H9 (cell line): ENCODE data around the gene OCIAD2. TPM values are rescaled to one million over a fixed set of nuclear protein-coding genes. Genes with fewer than 3 reads are reported as not detected.

Experiments used
- DNase-seq: peaks from one replicate; pipeline ENCODE4 v3.0.0-alpha.2; 2017
- H2AFZ ChIP-seq: one replicate; pipeline ENCODE4 v1.6.1; 2013; ENCODE audit warnings: mild to moderate bottlenecking, low read length, control low read depth, moderate library complexity
- H2AK5ac ChIP-seq: 2 replicates; pipeline ENCODE4 v1.6.1; 2013; ENCODE audit warnings: low read length, control low read depth, mixed read lengths; ENCODE audit not compliant: insufficient read length
- H2BK120ac ChIP-seq: one replicate; pipeline ENCODE4 v1.6.1; 2013; ENCODE audit warnings: low read depth, mild to moderate bottlenecking, low read length, control low read depth, inconsistent platforms; ENCODE audit not compliant: poor library complexity, severe bottlenecking
- H2BK12ac ChIP-seq: 2 replicates; pipeline ENCODE4 v1.6.1; 2013; ENCODE audit warnings: low read length, control low read depth, mixed read lengths, low read depth; ENCODE audit not compliant: insufficient read length
- H2BK15ac ChIP-seq: 2 replicates; pipeline ENCODE4 v1.6.1; 2013; ENCODE audit warnings: low read depth, low read length, control low read depth
- H2BK20ac ChIP-seq: one replicate; pipeline ENCODE4 v1.6.1; 2013; ENCODE audit warnings: low read depth, mild to moderate bottlenecking, low read length, control low read depth, inconsistent platforms; ENCODE audit not compliant: poor library complexity, severe bottlenecking
- H2BK5ac ChIP-seq: 2 replicates; pipeline ENCODE4 v1.6.1; 2013; ENCODE audit warnings: low read length, control low read depth, mixed read lengths; ENCODE audit not compliant: insufficient read length
- H3K14ac ChIP-seq: 2 replicates; pipeline ENCODE4 v1.6.1; 2013; ENCODE audit warnings: low read length, control low read depth; ENCODE audit not compliant: insufficient read depth
- H3K18ac ChIP-seq: 2 replicates; pipeline ENCODE4 v1.6.1; 2013; ENCODE audit warnings: low read depth, mild to moderate bottlenecking, mixed read lengths, low read length, control low read depth; ENCODE audit not compliant: insufficient read length
- H3K23ac ChIP-seq: 2 replicates; pipeline ENCODE4 v1.6.1; 2013; ENCODE audit warnings: low read length, control low read depth, mixed read lengths, low read depth; ENCODE audit not compliant: insufficient read length
- H3K23me2 ChIP-seq: 2 replicates; pipeline ENCODE4 v1.6.1; 2013; ENCODE audit warnings: low read depth, mild to moderate bottlenecking, mixed read lengths, low read length, control low read depth; ENCODE audit not compliant: insufficient read length, poor library complexity, severe bottlenecking
- H3K27ac ChIP-seq: 2 replicates; pipeline ENCODE4 v1.5.1; 2013; ENCODE audit warnings: low read length, control low read depth, mixed read lengths, low read depth; ENCODE audit not compliant: insufficient read length
- H3K27me3 ChIP-seq: 2 replicates; pipeline ENCODE4 v1.6.1; 2013; ENCODE audit warnings: low read length, control low read depth, inconsistent platforms; ENCODE audit not compliant: insufficient read depth
- H3K4ac ChIP-seq: 2 replicates; pipeline ENCODE4 v1.6.1; 2013; ENCODE audit warnings: low read depth, mild to moderate bottlenecking, control low read depth, inconsistent platforms, low read length, moderate library complexity
- H3K4me1 ChIP-seq: 2 replicates; pipeline ENCODE4 v1.6.1; 2013; ENCODE audit warnings: low read length, control low read depth, inconsistent platforms; ENCODE audit not compliant: insufficient read depth
- H3K4me2 ChIP-seq: 2 replicates; pipeline ENCODE4 v1.6.1; 2013; ENCODE audit warnings: low read length, control low read depth, mixed read lengths; ENCODE audit not compliant: insufficient read length, insufficient read depth
- H3K56ac ChIP-seq: 2 replicates; pipeline ENCODE4 v1.6.1; 2013; ENCODE audit warnings: low read depth, mild to moderate bottlenecking, mixed read lengths, low read length, control low read depth; ENCODE audit not compliant: insufficient read length
- H3K79me1 ChIP-seq: 2 replicates; pipeline ENCODE4 v1.6.1; 2013; ENCODE audit warnings: low read depth, mild to moderate bottlenecking, moderate library complexity, low read length, control low read depth, inconsistent platforms; ENCODE audit not compliant: insufficient read depth, poor library complexity, severe bottlenecking
- H3K79me2 ChIP-seq: 2 replicates; pipeline ENCODE4 v1.6.1; 2013; ENCODE audit warnings: low read length, control low read depth, inconsistent platforms; ENCODE audit not compliant: insufficient read depth
- H3K9ac ChIP-seq: 2 replicates; pipeline ENCODE4 v1.6.1; 2013; ENCODE audit warnings: low read length, control low read depth, mixed read lengths; ENCODE audit not compliant: insufficient read length; ENCODE audit errors: extremely low read depth
- H3K9me3 ChIP-seq: one replicate; pipeline ENCODE4 v1.6.1; 2013; ENCODE audit warnings: low read depth, low read length, inconsistent platforms; ENCODE audit not compliant: control insufficient read depth
- H3T11ph ChIP-seq: one replicate; pipeline ENCODE4 v1.6.1; 2013; ENCODE audit warnings: mild to moderate bottlenecking, low read length, control low read depth, inconsistent platforms
- H4K20me1 ChIP-seq: one replicate; pipeline ENCODE4 v1.6.1; 2013; ENCODE audit not compliant: control insufficient read depth, insufficient read length, insufficient read depth
- H4K5ac ChIP-seq: 2 replicates; pipeline ENCODE4 v1.6.1; 2013; ENCODE audit warnings: low read depth, mild to moderate bottlenecking, mixed read lengths, low read length, control low read depth; ENCODE audit not compliant: insufficient read length
- H4K8ac ChIP-seq: replicated peaks from 2 replicates; pipeline ENCODE4 v1.6.1; 2013; ENCODE audit warnings: low read length, control low read depth, mixed read lengths, low read depth; ENCODE audit not compliant: insufficient read length
- H4K91ac ChIP-seq: 2 replicates; pipeline ENCODE4 v1.6.1; 2013; ENCODE audit warnings: low read depth, mild to moderate bottlenecking, moderate library complexity, mixed read lengths, low read length, control low read depth; ENCODE audit not compliant: insufficient read length
- H3K27ac Mint-ChIP-seq, 3 experiments: 2 replicates in 2 of 3; 3 replicates in 1 of 3; pipeline ENCODE4 v1.8.0; 2020 to 2021; ENCODE audit warnings: mixed read lengths in 3 of 3, mild to moderate bottlenecking in 1 of 3, moderate library complexity in 1 of 3
- H3K27me3 Mint-ChIP-seq: 2 replicates; pipeline ENCODE4 v1.8.0; 2021; ENCODE audit warnings: low read depth, mild to moderate bottlenecking, moderate library complexity, mixed read lengths
- H3K36me3 Mint-ChIP-seq, 3 experiments: 2 replicates in 2 of 3; 3 replicates in 1 of 3; pipeline ENCODE4 v1.8.0; 2020 to 2021; ENCODE audit warnings: low read depth in 3 of 3, mixed read lengths in 3 of 3; ENCODE audit not compliant: insufficient read depth in 1 of 3
- H3K4me1 Mint-ChIP-seq, 2 experiments: 2 replicates each; pipeline ENCODE4 v1.8.0; 2020; ENCODE audit warnings: mixed read lengths in 2 of 2
- H3K4me3 Mint-ChIP-seq, 2 experiments: 2 replicates in 1 of 2; 3 replicates in 1 of 2; pipeline ENCODE4 v1.8.0; 2020 to 2021; ENCODE audit warnings: mild to moderate bottlenecking in 2 of 2, mixed read lengths in 2 of 2, moderate library complexity in 1 of 2
- H3K9me3 Mint-ChIP-seq, 2 experiments: 2 replicates in 1 of 2; 3 replicates in 1 of 2; pipeline ENCODE4 v1.8.0; 2020; ENCODE audit warnings: mild to moderate bottlenecking in 2 of 2, mixed read lengths in 2 of 2, moderate library complexity in 1 of 2
- WGBS: extraction: QIAGEN DNeasy Blood & Tissue Kit; methylation state at CpG from one replicate; pipeline ENCODE4 v1.1.7; 2013; ENCODE audit warnings: missing lambda C conversion rate, low lambda C conversion rate, mixed read lengths; ENCODE audit not compliant: insufficient read length; ENCODE audit errors: extremely low coverage; 5-methylcytosine and 5-hydroxymethylcytosine counted together
- total RNA-seq: library from RNA; stranded (reverse); gene quantifications from 2 replicates; pipeline ENCODE4 v1.2.1, GENCODE V29; 2021
- TF ChIP-seq, protein P1 (sequence below): fragments of 200-600 bp; sonication (generic); conservative IDR thresholded peaks from 3 replicates; pipeline ENCODE4 v1.8.0; 2021; ENCODE audit warnings: antibody characterized with exemption, mild to moderate bottlenecking

The OCIAD2 gene
- total RNA-seq, 1 experiment from 2014 or later = 108 TPM

DNA sequence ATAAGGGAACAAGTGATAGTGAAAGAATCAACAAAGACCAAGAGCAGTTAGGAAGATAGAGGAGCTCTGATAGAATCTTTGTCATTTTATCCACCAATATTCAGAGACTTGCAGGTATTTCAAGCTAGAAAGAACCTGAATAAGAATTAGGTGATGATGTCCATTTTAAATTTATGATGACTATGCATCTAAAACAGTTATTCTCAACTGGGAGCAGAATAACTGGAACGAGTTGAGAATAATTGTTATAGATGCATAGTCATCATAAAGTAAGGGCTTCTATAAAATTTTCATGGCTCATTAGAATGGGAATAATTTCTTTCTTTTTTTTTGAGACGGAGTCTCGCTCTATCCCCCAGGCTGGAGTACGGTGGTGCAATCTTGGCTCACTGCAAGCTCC, 69.9 kb downstream of the OCIAD2 start:
- no peaks in the 10 kb centered on the region for H4K20me1 ChIP-seq
- TF ChIP-seq, protein P1, sequence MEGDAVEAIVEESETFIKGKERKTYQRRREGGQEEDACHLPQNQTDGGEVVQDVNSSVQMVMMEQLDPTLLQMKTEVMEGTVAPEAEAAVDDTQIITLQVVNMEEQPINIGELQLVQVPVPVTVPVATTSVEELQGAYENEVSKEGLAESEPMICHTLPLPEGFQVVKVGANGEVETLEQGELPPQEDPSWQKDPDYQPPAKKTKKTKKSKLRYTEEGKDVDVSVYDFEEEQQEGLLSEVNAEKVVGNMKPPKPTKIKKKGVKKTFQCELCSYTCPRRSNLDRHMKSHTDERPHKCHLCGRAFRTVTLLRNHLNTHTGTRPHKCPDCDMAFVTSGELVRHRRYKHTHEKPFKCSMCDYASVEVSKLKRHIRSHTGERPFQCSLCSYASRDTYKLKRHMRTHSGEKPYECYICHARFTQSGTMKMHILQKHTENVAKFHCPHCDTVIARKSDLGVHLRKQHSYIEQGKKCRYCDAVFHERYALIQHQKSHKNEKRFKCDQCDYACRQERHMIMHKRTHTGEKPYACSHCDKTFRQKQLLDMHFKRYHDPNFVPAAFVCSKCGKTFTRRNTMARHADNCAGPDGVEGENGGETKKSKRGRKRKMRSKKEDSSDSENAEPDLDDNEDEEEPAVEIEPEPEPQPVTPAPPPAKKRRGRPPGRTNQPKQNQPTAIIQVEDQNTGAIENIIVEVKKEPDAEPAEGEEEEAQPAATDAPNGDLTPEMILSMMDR = no peak
- no peak overlapping the region for H4K5ac ChIP-seq
- no peak overlapping the region for H3K9ac ChIP-seq
- Mint-ChIP-seq H3K4me1 (peaks cover 6 to 11% of the 10 kb centered on the region in 2 experiments), H3K4me3 (no peak overlapping the region), H3K27ac (no peak overlapping the region), H3K9me3 (no peaks in the 10 kb centered on the region), H3K27me3 (no peaks in the 10 kb centered on the region), H3K36me3 (peaks cover 25 to 79% (median 69%) of the 10 kb centered on the region in 3 experiments)
- no peak overlapping the region for H2AFZ ChIP-seq
- H3K27me3 ChIP-seq = no peaks in the 10 kb centered on the region
- no peak overlapping the region for H2BK20ac ChIP-seq
- H3K23me2 ChIP-seq = no peaks in the 10 kb centered on the region
- H3K4me2 ChIP-seq = no peak overlapping the region
- no peak overlapping the region for H2AK5ac ChIP-seq
- H4K8ac ChIP-seq = no peak overlapping the region
- H3K4me1 ChIP-seq = no peaks in the 10 kb centered on the region; the same call in 1 of the 2 replicates
- peaks cover 9% of the 10 kb centered on the region; the same call in 1 of the 2 replicates for H3K79me2 ChIP-seq
- H2BK15ac ChIP-seq = no peak overlapping the region
- no peak overlapping the region for H3K56ac ChIP-seq
- no peaks in the 10 kb centered on the region for H3K79me1 ChIP-seq
- H3K18ac ChIP-seq = no peak overlapping the region
- no peak for DNase-seq
- H4K91ac ChIP-seq = no peak overlapping the region
- H3K14ac ChIP-seq = no peak overlapping the region
- no peak overlapping the region for H3K23ac ChIP-seq
- H3K4ac ChIP-seq = no peak overlapping the region
- no peak overlapping the region for H2BK12ac ChIP-seq
- no peaks in the 10 kb centered on the region for H3K9me3 ChIP-seq
- no peak overlapping the region for H3T11ph ChIP-seq
- H3K27ac ChIP-seq = no peak overlapping the region
- no peak overlapping the region for H2BK120ac ChIP-seq
- no peak overlapping the region for H2BK5ac ChIP-seq
- no CpG with 5 or more reads among the region's 4 CpGs for WGBS

Other genes with a start within 250 kb of the OCIAD2 start
- 25.8 and 31.5 TPM in 2 replicates for gene FRYL, start 126.5 kb downstream of the OCIAD2 start, total RNA-seq
- gene OCIAD1, start 75.7 kb downstream of the OCIAD2 start, total RNA-seq = 168 and 169 TPM in 2 replicates
- not detected in 2 replicates for gene CWH43, start 79.5 kb upstream of the OCIAD2 start, total RNA-seq